ENCODE data around the gene OR52A1.

Gene OR52A1

GRCh38 chr11:5154657-5155056 lies at the start of gene OR52A1:
Gene OR52A1, minus strand, starts transcription at chr11:5154757. Its CDS starts 2,388 bp downstream, at chr11:5152369.
- no peak within 1 kb of the TSS for H3K4me3 ChIP-seq (ENCODE audit: low read length)
- no peak for TF ChIP-seq CTCF (IDR thresholded peaks at IDR 0.05; ENCODE audit: insufficient read depth, low read depth, low read length, missing control alignments)
- no peak for DNase-seq (ENCODE audit: low read depth)

GRCh38 chr11:5203366-5203765 lies 48.8 kb upstream of the OR52A1 start:
- no peak for TF ChIP-seq CTCF (IDR thresholded peaks at IDR 0.05; ENCODE audit: insufficient read depth, low read depth, low read length, missing control alignments)
- DNase-seq (ENCODE audit: low read depth): no peak
- H3K4me3 ChIP-seq (ENCODE audit: low read length): no peak overlapping the region

- DNase-seq (ENCODE audit: low read depth): no peak
- H3K4me3 ChIP-seq (ENCODE audit: low read length): no peak within 1 kb of the TSS
- TF ChIP-seq CTCF (IDR thresholded peaks at IDR 0.05; ENCODE audit: insufficient read depth, low read depth, low read length, missing control alignments): no peak
Observed at GRCh38 chr11:5200582-5200981, 46.0 kb upstream of the OR52A1 start, which contains the start of gene OR51V1. Gene OR51V1, minus strand, starts transcription at chr11:5200682. Its CDS starts 0 bp downstream, at chr11:5200682.

GRCh38 chr11:5198285-5198684 lies 43.7 kb upstream of the OR52A1 start:
- H3K4me3 ChIP-seq (ENCODE audit: low read length): no peak overlapping the region
- no peak for DNase-seq (ENCODE audit: low read depth)
- no peak for TF ChIP-seq CTCF (IDR thresholded peaks at IDR 0.05; ENCODE audit: insufficient read depth, low read depth, low read length, missing control alignments)

- peak; percentile 10 for DNase-seq (ENCODE audit: low read depth)
- H3K4me3 ChIP-seq (ENCODE audit: low read length): no peak overlapping the region
- no peak for TF ChIP-seq CTCF (IDR thresholded peaks at IDR 0.05; ENCODE audit: insufficient read depth, low read depth, low read length, missing control alignments)
Observed at GRCh38 chr11:5197536-5197935, 43.0 kb upstream of the OR52A1 start.

GRCh38 chr11:5196731-5197130 lies 42.2 kb upstream of the OR52A1 start:
- TF ChIP-seq CTCF (IDR thresholded peaks at IDR 0.05; ENCODE audit: insufficient read depth, low read depth, low read length, missing control alignments): no peak
- no peak overlapping the region for H3K4me3 ChIP-seq (ENCODE audit: low read length)
- DNase-seq (ENCODE audit: low read depth): no peak

- no peak for DNase-seq (ENCODE audit: low read depth)
- no peak overlapping the region for H3K4me3 ChIP-seq (ENCODE audit: low read length)
- no peak for TF ChIP-seq CTCF (IDR thresholded peaks at IDR 0.05; ENCODE audit: insufficient read depth, low read depth, low read length, missing control alignments)
Observed at GRCh38 chr11:5196067-5196466, 41.5 kb upstream of the OR52A1 start.
